ENCODE results near the gene BOD1L1. TPM values are rescaled to one million over a fixed set of nuclear protein-coding genes. Genes with fewer than 3 reads are reported as not detected.

BOD1L1 gene
- total RNA-seq, 2 donors from 2014 or later = 25.9 to 53.1 TPM

- Histone ChIP-seq H3K9me3 (no peaks in the 10 kb centered on the region), H3K36me3 (peaks cover 51% of the 10 kb centered on the region), H3K4me1 (ENCODE audit: control insufficient read depth in 1 of 2, low read depth in 2 of 2) (no peaks in the 10 kb centered on the region), H3K27me3 (replicated peaks; ENCODE audit: insufficient read depth) (no peaks in the 10 kb centered on the region), H3K4me3 (no peak overlapping the region), H3K27ac (no peak overlapping the region)
- ATAC-seq (ENCODE audit: insufficient number of reproducible peaks, low FRiP score, low read depth) (no peak), DNase-seq (ENCODE audit: low spot score) (no peak)
- TF ChIP-seq CTCF (IDR thresholded peaks at IDR 0.05) = no peak
These were observed 43.0 kb downstream of the BOD1L1 start for GRCh38 chr4:13584481-13584880.

GRCh38 chr4:13580036-13580435 is 47.5 kb downstream of the BOD1L1 start:
- ATAC-seq (ENCODE audit: insufficient number of reproducible peaks, low FRiP score, low read depth) = no peak
- peaks cover 57% of the 10 kb centered on the region for H3K36me3 ChIP-seq

GRCh38 chr4:13577660-13578059 is 49.9 kb downstream of the BOD1L1 start:
- H3K9me3 ChIP-seq = no peaks in the 10 kb centered on the region
- H3K4me1 ChIP-seq (ENCODE audit: control insufficient read depth in 1 of 2, low read depth in 2 of 2) = no peaks in the 10 kb centered on the region
- peaks cover 57% of the 10 kb centered on the region for H3K36me3 ChIP-seq
- no peak for TF ChIP-seq CTCF (IDR thresholded peaks at IDR 0.05)
- H3K27ac ChIP-seq = no peak overlapping the region
- H3K27me3 ChIP-seq (replicated peaks; ENCODE audit: insufficient read depth) = no peaks in the 10 kb centered on the region
- DNase-seq (ENCODE audit: low spot score) (no peak), ATAC-seq (ENCODE audit: insufficient number of reproducible peaks, low FRiP score, low read depth) (no peak)
- H3K4me3 ChIP-seq = no peak overlapping the region

More at GRCh38 chr4:13580036-13580435, 47.5 kb downstream of the BOD1L1 start:
- Histone ChIP-seq H3K27me3 (replicated peaks; ENCODE audit: insufficient read depth) (no peaks in the 10 kb centered on the region), H3K9me3 (no peaks in the 10 kb centered on the region), H3K4me3 (no peak overlapping the region), H3K27ac (no peak overlapping the region), H3K4me1 (ENCODE audit: control insufficient read depth in 1 of 2, low read depth in 2 of 2) (no peaks in the 10 kb centered on the region)
- no peak for DNase-seq (ENCODE audit: low spot score)
- TF ChIP-seq CTCF (IDR thresholded peaks at IDR 0.05) = no peak

- no peaks in the 10 kb centered on the region for H3K9me3 ChIP-seq
- ATAC-seq (ENCODE audit: insufficient number of reproducible peaks, low FRiP score, low read depth) (no peak), DNase-seq (ENCODE audit: low spot score) (no peak)
- no peaks in the 10 kb centered on the region for H3K4me1 ChIP-seq (ENCODE audit: control insufficient read depth in 1 of 2, low read depth in 2 of 2)
- H3K27ac ChIP-seq = no peak overlapping the region
- TF ChIP-seq CTCF (IDR thresholded peaks at IDR 0.05) = no peak
- H3K27me3 ChIP-seq (replicated peaks; ENCODE audit: insufficient read depth) = no peaks in the 10 kb centered on the region
- peaks cover 39% of the 10 kb centered on the region for H3K36me3 ChIP-seq
- no peak overlapping the region for H3K4me3 ChIP-seq
These were observed 56.6 kb downstream of the BOD1L1 start for GRCh38 chr4:13570916-13571315.

- ATAC-seq (ENCODE audit: insufficient number of reproducible peaks, low FRiP score, low read depth) (no peak), DNase-seq (ENCODE audit: low spot score) (no peak)
- H3K4me3 ChIP-seq = no peak overlapping the region
- no peak overlapping the region for H3K27ac ChIP-seq
- no peak for TF ChIP-seq CTCF (IDR thresholded peaks at IDR 0.05)
- no peaks in the 10 kb centered on the region for H3K9me3 ChIP-seq
- peaks cover 23% of the 10 kb centered on the region for H3K36me3 ChIP-seq
- H3K4me1 ChIP-seq (ENCODE audit: control insufficient read depth in 1 of 2, low read depth in 2 of 2) = no peaks in the 10 kb centered on the region
- no peaks in the 10 kb centered on the region for H3K27me3 ChIP-seq (replicated peaks; ENCODE audit: insufficient read depth)
These were observed 60.4 kb downstream of the BOD1L1 start for GRCh38 chr4:13567125-13567524.
